ENCODE measurements around the gene BCL10.

BCL10 gene

DNA sequence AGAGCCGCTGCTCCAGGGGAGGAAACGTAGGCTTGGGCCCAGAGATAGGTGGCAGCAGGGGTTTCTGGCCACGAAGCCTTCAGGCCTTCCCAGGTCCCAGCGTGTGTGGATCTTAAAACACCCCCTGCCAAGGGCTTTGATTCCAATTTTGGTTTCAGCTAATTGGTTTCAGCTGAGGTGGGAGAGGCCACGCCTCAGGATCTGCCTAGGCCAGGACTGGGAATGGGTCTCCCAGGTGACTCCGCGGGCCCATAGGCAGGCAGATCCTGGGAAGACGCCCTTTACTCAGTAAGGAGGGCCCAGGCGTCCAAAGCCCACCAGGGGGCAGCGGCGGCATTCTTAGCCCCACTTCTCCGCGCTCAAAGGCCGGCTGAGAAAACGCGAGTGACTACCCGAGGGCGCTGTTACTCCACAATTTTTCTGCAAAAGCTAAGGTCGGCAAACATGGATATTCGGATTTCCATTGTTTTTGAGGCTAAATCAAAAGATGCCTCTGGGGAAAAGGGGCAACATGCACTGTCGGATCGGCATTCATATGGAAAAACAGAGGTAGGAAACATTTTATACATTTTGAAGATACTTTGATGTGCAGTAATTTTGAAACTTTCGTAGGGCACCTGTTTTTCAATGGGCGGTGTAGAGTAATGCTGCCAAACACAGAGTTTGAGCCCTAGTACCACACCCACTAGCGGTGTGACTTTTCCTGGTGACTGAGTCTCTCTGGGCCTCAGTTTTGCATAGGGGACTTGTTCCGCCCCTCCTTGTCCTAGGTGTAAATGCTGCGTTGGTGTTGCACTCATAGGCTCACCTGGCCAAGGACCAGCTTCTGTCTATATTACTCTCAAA is 31.8 kb upstream of the BCL10 start:
- TF ChIP-seq, protein P1, sequence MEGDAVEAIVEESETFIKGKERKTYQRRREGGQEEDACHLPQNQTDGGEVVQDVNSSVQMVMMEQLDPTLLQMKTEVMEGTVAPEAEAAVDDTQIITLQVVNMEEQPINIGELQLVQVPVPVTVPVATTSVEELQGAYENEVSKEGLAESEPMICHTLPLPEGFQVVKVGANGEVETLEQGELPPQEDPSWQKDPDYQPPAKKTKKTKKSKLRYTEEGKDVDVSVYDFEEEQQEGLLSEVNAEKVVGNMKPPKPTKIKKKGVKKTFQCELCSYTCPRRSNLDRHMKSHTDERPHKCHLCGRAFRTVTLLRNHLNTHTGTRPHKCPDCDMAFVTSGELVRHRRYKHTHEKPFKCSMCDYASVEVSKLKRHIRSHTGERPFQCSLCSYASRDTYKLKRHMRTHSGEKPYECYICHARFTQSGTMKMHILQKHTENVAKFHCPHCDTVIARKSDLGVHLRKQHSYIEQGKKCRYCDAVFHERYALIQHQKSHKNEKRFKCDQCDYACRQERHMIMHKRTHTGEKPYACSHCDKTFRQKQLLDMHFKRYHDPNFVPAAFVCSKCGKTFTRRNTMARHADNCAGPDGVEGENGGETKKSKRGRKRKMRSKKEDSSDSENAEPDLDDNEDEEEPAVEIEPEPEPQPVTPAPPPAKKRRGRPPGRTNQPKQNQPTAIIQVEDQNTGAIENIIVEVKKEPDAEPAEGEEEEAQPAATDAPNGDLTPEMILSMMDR (IDR thresholded peaks at IDR 0.05; ENCODE audit: low read depth, low read length, poor library complexity, severe bottlenecking) = peak; percentile 92
- TF ChIP-seq EZH2phosphoT487 (IDR thresholded peaks at IDR 0.05; ENCODE audit: borderline replicate concordance, low read length) = peak; percentile 51; the same call in 1 of the 2 replicates
- Histone ChIP-seq H4K20me1 (ENCODE audit: control insufficient read depth, insufficient read depth, low read depth, low read length) (no peaks in the 10 kb centered on the region), H3K4me1 (ENCODE audit: control insufficient read depth, low read length) (peaks cover 5% of the 10 kb centered on the region), H3K36me3 (ENCODE audit: control insufficient read depth, low read length) (no peaks in the 10 kb centered on the region), H3F3A (ENCODE audit: control insufficient read depth, insufficient read depth) (no peaks in the 10 kb centered on the region), H3K9me2 (replicated peaks; ENCODE audit: control insufficient read depth, low read length) (no peaks in the 10 kb centered on the region), H3K4me3 (ENCODE audit: low read length) (0 out of 2 replicates have a peak overlapping the region, but pooled peaks have one; percentile 14), H3K9me3 (ENCODE audit: control insufficient read depth, insufficient read depth, low read length) (no peaks in the 10 kb centered on the region), H3K4me2 (ENCODE audit: low read length) (peak overlapping the region; percentile 43; the same call in 1 of the 2 replicates), H3K79me2 (ENCODE audit: control insufficient read depth, low read length) (no peaks in the 10 kb centered on the region), H3K27me3 (ENCODE audit: control insufficient read depth, low read length) (peaks cover 13% of the 10 kb centered on the region), H3K27ac (ENCODE audit: low read depth, low read length) (no peak overlapping the region)

DNA sequence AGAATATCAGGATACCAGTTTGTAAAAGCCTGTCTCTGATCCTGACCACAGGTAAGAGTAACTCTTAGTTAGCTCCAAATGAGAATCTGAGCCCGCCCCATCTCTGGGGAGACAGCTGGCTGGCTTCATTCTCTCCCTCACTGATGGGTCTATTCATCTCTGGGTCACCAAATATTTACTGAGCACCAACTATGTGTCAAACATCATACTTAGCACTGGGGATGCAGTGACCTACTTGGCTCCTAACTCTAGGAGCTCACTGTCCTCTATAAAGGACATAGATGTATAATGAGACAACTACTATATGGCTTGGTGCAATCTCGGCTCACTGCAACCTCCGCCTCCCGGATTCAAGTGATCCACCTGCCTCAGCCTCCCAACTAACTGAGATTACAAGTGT is 29.8 kb upstream of the BCL10 start:
- H3K27ac ChIP-seq (ENCODE audit: low read depth, low read length) = no peak overlapping the region
- H4K20me1 ChIP-seq (ENCODE audit: control insufficient read depth, insufficient read depth, low read depth, low read length) = no peaks in the 10 kb centered on the region
- no peaks in the 10 kb centered on the region for H3K36me3 ChIP-seq (ENCODE audit: control insufficient read depth, low read length)
- no peaks in the 10 kb centered on the region for H3K9me3 ChIP-seq (ENCODE audit: control insufficient read depth, insufficient read depth, low read length)
- peaks cover 5% of the 10 kb centered on the region for H3K4me1 ChIP-seq (ENCODE audit: control insufficient read depth, low read length)
- no peaks in the 10 kb centered on the region for H3F3A ChIP-seq (ENCODE audit: control insufficient read depth, insufficient read depth)
- peaks cover 11% of the 10 kb centered on the region for H3K27me3 ChIP-seq (ENCODE audit: control insufficient read depth, low read length)
- H3K79me2 ChIP-seq (ENCODE audit: control insufficient read depth, low read length) = no peaks in the 10 kb centered on the region
- TF ChIP-seq, protein P1 (IDR thresholded peaks at IDR 0.05; ENCODE audit: low read depth, low read length, poor library complexity, severe bottlenecking) = no peak
- TF ChIP-seq EZH2phosphoT487 (IDR thresholded peaks at IDR 0.05; ENCODE audit: borderline replicate concordance, low read length) = no peak
- no peaks in the 10 kb centered on the region for H3K9me2 ChIP-seq (replicated peaks; ENCODE audit: control insufficient read depth, low read length)
- H3K4me2 ChIP-seq (ENCODE audit: low read length) = no peak overlapping the region
- no peak overlapping the region for H3K4me3 ChIP-seq (ENCODE audit: low read length)

DNA sequence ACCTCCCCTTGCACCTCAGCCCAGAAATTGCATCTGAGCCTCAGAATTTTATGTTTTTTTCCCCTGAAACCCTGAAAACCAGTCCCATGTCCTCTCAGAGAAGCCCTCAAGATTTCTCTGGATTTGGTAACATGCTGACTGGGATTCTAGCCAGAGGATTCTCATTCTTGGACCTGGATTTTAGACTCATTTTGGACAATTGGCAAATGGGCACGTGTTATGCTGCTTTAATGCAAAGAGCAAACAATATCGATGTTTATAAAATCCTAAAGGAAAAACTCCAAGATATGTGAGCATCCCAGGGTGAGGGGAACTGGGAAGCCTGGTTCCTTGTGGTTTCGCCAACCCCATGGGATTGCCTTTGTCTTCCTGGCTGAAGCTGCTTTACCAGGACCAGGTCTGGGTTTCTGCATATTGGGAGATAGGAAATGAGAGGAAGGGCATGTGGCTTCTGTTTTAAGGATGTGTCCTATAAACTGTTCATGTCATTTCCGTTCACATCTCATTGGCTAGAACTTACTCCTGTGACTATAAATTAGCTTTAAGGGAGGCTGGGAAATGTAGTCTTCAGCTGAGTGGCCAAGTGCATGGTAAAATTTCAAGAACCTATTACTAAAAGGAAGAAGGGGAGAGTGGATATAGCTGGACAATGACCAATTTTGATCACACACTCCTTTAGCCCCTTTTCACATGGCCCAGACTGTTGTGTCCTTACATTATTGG is 27.2 kb upstream of the BCL10 start:
- no peaks in the 10 kb centered on the region for H3F3A ChIP-seq (ENCODE audit: control insufficient read depth, insufficient read depth)
- no peak overlapping the region for H3K4me3 ChIP-seq (ENCODE audit: low read length)
- no peaks in the 10 kb centered on the region; the same call in 1 of the 2 replicates for H4K20me1 ChIP-seq (ENCODE audit: control insufficient read depth, insufficient read depth, low read depth, low read length)
- no peak overlapping the region for H3K27ac ChIP-seq (ENCODE audit: low read depth, low read length)
- no peaks in the 10 kb centered on the region for H3K9me2 ChIP-seq (replicated peaks; ENCODE audit: control insufficient read depth, low read length)
- no peak overlapping the region for H3K4me2 ChIP-seq (ENCODE audit: low read length)
- H3K4me1 ChIP-seq (ENCODE audit: control insufficient read depth, low read length) = peaks cover 4% of the 10 kb centered on the region
- H3K9me3 ChIP-seq (ENCODE audit: control insufficient read depth, insufficient read depth, low read length) = no peaks in the 10 kb centered on the region
- H3K36me3 ChIP-seq (ENCODE audit: control insufficient read depth, low read length) = no peaks in the 10 kb centered on the region
- peaks cover 8% of the 10 kb centered on the region for H3K27me3 ChIP-seq (ENCODE audit: control insufficient read depth, low read length)
- no peaks in the 10 kb centered on the region for H3K79me2 ChIP-seq (ENCODE audit: control insufficient read depth, low read length)
- no peak for TF ChIP-seq EZH2phosphoT487 (IDR thresholded peaks at IDR 0.05; ENCODE audit: borderline replicate concordance, low read length)
- TF ChIP-seq, protein P1 (IDR thresholded peaks at IDR 0.05; ENCODE audit: low read depth, low read length, poor library complexity, severe bottlenecking) = no peak
